ENCODE measurements around the gene HOXC12. TPM values are rescaled to one million over a fixed set of nuclear protein-coding genes. Genes with fewer than 3 reads are reported as not detected.
A peak's percentile ranks its signal among the peaks of the same experiment; 100 is the strongest.

Gene HOXC12
- total RNA-seq, 1 experiment from 2014 or later = not detected

- no peak for TF ChIP-seq ZNF121 (CRISPR knock-in tag; IDR thresholded peaks at IDR 0.05)
- no peak for TF ChIP-seq ATF2 (CRISPR knock-in tag; IDR thresholded peaks at IDR 0.05; ENCODE audit: borderline replicate concordance, low read depth)
- TF ChIP-seq AFF4 (CRISPR knock-in tag; IDR thresholded peaks at IDR 0.05; ENCODE audit: borderline replicate concordance) = no peak
- TF ChIP-seq, protein P1, sequence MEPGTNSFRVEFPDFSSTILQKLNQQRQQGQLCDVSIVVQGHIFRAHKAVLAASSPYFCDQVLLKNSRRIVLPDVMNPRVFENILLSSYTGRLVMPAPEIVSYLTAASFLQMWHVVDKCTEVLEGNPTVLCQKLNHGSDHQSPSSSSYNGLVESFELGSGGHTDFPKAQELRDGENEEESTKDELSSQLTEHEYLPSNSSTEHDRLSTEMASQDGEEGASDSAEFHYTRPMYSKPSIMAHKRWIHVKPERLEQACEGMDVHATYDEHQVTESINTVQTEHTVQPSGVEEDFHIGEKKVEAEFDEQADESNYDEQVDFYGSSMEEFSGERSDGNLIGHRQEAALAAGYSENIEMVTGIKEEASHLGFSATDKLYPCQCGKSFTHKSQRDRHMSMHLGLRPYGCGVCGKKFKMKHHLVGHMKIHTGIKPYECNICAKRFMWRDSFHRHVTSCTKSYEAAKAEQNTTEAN (CRISPR knock-in tag; IDR thresholded peaks at IDR 0.05) = no peak
- TF ChIP-seq FOXP1 (CRISPR knock-in tag; IDR thresholded peaks at IDR 0.05; ENCODE audit: borderline replicate concordance) = no peak
- no peak for TF ChIP-seq SMAD3 (CRISPR knock-in tag; IDR thresholded peaks at IDR 0.05; ENCODE audit: borderline replicate concordance)
- TF ChIP-seq, protein P2, sequence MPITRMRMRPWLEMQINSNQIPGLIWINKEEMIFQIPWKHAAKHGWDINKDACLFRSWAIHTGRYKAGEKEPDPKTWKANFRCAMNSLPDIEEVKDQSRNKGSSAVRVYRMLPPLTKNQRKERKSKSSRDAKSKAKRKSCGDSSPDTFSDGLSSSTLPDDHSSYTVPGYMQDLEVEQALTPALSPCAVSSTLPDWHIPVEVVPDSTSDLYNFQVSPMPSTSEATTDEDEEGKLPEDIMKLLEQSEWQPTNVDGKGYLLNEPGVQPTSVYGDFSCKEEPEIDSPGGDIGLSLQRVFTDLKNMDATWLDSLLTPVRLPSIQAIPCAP (CRISPR knock-in tag; IDR thresholded peaks at IDR 0.05) = no peak
- TF ChIP-seq ZBTB21 (CRISPR knock-in tag; IDR thresholded peaks at IDR 0.05; ENCODE audit: borderline replicate concordance) = no peak
- TF ChIP-seq, protein P3, sequence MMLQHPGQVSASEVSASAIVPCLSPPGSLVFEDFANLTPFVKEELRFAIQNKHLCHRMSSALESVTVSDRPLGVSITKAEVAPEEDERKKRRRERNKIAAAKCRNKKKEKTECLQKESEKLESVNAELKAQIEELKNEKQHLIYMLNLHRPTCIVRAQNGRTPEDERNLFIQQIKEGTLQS (CRISPR knock-in tag; conservative IDR thresholded peaks at IDR 0.05) = no peak
- TF ChIP-seq JUN (CRISPR knock-in tag; IDR thresholded peaks at IDR 0.05) = no peak
- TF ChIP-seq JAZF1 (CRISPR knock-in tag; IDR thresholded peaks at IDR 0.05) = no peak
- TF ChIP-seq SMAD4 (CRISPR knock-in tag; IDR thresholded peaks at IDR 0.05) = no peak
- ChIA-PET CTCF (interaction anchor here (0.7 to 10.8 kb wide), 18 partner anchors 9 to 303 kb away, joined by 3 to 107 read pairs (median 7); partner anchors contain the start of genes HOXC10, HOXC5 and SMUG1), POLR2A (no interaction called here)
- ATAC-seq (peak; percentile 19), DNase-seq (ENCODE audit: low spot score) (peak; percentile 60)
- Mint-ChIP-seq H3K9me3 (no peaks in the 10 kb centered on the region), H3K36me3 (no peaks in the 10 kb centered on the region; the same call in 1 of the 2 replicates), H3K4me3 (peak overlapping the region; percentile 28; the same call in 1 of the 2 replicates), H3K4me1 (peaks cover 17% of the 10 kb centered on the region), H3K27me3 (ENCODE audit: low read depth) (peaks cover 100% of the 10 kb centered on the region), H3K27ac (no peak overlapping the region)
These were observed 50.3 kb downstream of the HOXC12 start for GRCh38 chr12:54004841-54005530.

- POLR2A ChIA-PET = no interaction called here
- H3K4me1 Mint-ChIP-seq = peaks cover 17% of the 10 kb centered on the region
- H3K27me3 Mint-ChIP-seq (ENCODE audit: low read depth) = peaks cover 100% of the 10 kb centered on the region
- H3K9me3 Mint-ChIP-seq = no peaks in the 10 kb centered on the region
- TF ChIP-seq, protein P4, sequence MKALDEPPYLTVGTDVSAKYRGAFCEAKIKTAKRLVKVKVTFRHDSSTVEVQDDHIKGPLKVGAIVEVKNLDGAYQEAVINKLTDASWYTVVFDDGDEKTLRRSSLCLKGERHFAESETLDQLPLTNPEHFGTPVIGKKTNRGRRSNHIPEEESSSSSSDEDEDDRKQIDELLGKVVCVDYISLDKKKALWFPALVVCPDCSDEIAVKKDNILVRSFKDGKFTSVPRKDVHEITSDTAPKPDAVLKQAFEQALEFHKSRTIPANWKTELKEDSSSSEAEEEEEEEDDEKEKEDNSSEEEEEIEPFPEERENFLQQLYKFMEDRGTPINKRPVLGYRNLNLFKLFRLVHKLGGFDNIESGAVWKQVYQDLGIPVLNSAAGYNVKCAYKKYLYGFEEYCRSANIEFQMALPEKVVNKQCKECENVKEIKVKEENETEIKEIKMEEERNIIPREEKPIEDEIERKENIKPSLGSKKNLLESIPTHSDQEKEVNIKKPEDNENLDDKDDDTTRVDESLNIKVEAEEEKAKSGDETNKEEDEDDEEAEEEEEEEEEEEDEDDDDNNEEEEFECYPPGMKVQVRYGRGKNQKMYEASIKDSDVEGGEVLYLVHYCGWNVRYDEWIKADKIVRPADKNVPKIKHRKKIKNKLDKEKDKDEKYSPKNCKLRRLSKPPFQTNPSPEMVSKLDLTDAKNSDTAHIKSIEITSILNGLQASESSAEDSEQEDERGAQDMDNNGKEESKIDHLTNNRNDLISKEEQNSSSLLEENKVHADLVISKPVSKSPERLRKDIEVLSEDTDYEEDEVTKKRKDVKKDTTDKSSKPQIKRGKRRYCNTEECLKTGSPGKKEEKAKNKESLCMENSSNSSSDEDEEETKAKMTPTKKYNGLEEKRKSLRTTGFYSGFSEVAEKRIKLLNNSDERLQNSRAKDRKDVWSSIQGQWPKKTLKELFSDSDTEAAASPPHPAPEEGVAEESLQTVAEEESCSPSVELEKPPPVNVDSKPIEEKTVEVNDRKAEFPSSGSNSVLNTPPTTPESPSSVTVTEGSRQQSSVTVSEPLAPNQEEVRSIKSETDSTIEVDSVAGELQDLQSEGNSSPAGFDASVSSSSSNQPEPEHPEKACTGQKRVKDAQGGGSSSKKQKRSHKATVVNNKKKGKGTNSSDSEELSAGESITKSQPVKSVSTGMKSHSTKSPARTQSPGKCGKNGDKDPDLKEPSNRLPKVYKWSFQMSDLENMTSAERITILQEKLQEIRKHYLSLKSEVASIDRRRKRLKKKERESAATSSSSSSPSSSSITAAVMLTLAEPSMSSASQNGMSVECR (CRISPR knock-in tag; IDR thresholded peaks at IDR 0.05; ENCODE audit: borderline replicate concordance) = no peak
- no peak for TF ChIP-seq ZNF219 (CRISPR knock-in tag; IDR thresholded peaks at IDR 0.05; ENCODE audit: borderline replicate concordance)
- H3K36me3 Mint-ChIP-seq = no peaks in the 10 kb centered on the region; the same call in 1 of the 2 replicates
- DNase-seq (ENCODE audit: low spot score) = no peak
- H3K4me3 Mint-ChIP-seq = peak overlapping the region; percentile 28
- CTCF ChIA-PET = interaction anchor here (0.6 to 10.8 kb wide), 37 partner anchors 9 to 374 kb away, joined by 3 to 107 read pairs (median 4); partner anchors contain the start of genes HOXC10, HOXC5, HOXC6 and SMUG1
- no peak overlapping the region for H3K27ac Mint-ChIP-seq
- ATAC-seq = no peak
These were observed 50.8 kb downstream of the HOXC12 start for GRCh38 chr12:54005531-54005852.

Data from WTC11 (cell line).